GM18511 (cell line): ENCODE results near the gene ADAMTS3.
"Not testable (repeated sequence)": the region's sequence is repeated elsewhere in the genome, so short reads cannot be mapped to it uniquely, and the experiment has no call there.

Source experiments
- ATAC-seq: cut with Tn5 transposase; IDR thresholded peaks from one replicate; pipeline ENCODE4 v1.9.1; 2021; ENCODE audit warnings: mild to moderate bottlenecking, moderate library complexity; ENCODE audit not compliant: unreplicated experiment

Gene ADAMTS3

GRCh38 chr4:72553540-72554337, 15.3 kb downstream of the ADAMTS3 start:
- ATAC-seq: no peak

GRCh38 chr4:72552447-72552846, 16.6 kb downstream of the ADAMTS3 start:
- ATAC-seq: no peak

- no peak for ATAC-seq
Observed at GRCh38 chr4:72546456-72546855, 22.6 kb downstream of the ADAMTS3 start.

GRCh38 chr4:72540694-72541093, 28.3 kb downstream of the ADAMTS3 start:
- not testable (repeated sequence) for ATAC-seq

- no peak for ATAC-seq
Observed at GRCh38 chr4:72538006-72538405, 31.0 kb downstream of the ADAMTS3 start.

- ATAC-seq: no peak
Observed at GRCh38 chr4:72536443-72536842, 32.6 kb downstream of the ADAMTS3 start.

GRCh38 chr4:72531768-72532290, 37.2 kb downstream of the ADAMTS3 start:
- no peak for ATAC-seq

- ATAC-seq: no peak
Observed at GRCh38 chr4:72531322-72531721, 37.7 kb downstream of the ADAMTS3 start.

GRCh38 chr4:72529148-72529822, 39.7 kb downstream of the ADAMTS3 start:
- no peak for ATAC-seq

GRCh38 chr4:72527038-72527646, 41.9 kb downstream of the ADAMTS3 start:
- no peak for ATAC-seq

- ATAC-seq: no peak
Observed at GRCh38 chr4:72525938-72526337, 43.1 kb downstream of the ADAMTS3 start.

- no peak for ATAC-seq
Observed at GRCh38 chr4:72522440-72522839, 46.6 kb downstream of the ADAMTS3 start.

- ATAC-seq: no peak
Observed at GRCh38 chr4:72513227-72513626, 55.8 kb downstream of the ADAMTS3 start.

- no peak for ATAC-seq
Observed at GRCh38 chr4:72507860-72508419, 61.1 kb downstream of the ADAMTS3 start.

- ATAC-seq: no peak
Observed at GRCh38 chr4:72507167-72507566, 61.9 kb downstream of the ADAMTS3 start.

GRCh38 chr4:72505314-72505744, 63.7 kb downstream of the ADAMTS3 start:
- peak; percentile 82 for ATAC-seq

GRCh38 chr4:72500214-72500613, 68.8 kb downstream of the ADAMTS3 start:
- no peak for ATAC-seq

GRCh38 chr4:72496119-72496518, 72.9 kb downstream of the ADAMTS3 start:
- ATAC-seq: no peak

- ATAC-seq: no peak
Observed at GRCh38 chr4:72494156-72494555, 74.9 kb downstream of the ADAMTS3 start.

- ATAC-seq: no peak
Observed at GRCh38 chr4:72489267-72489666, 79.8 kb downstream of the ADAMTS3 start.

GRCh38 chr4:72486991-72487390, 82.0 kb downstream of the ADAMTS3 start:
- ATAC-seq: no peak
